GM18519 (cell line): ENCODE data around the gene RWDD3.

Experiments used
- ATAC-seq: cut with Tn5 transposase; IDR thresholded peaks from one replicate; pipeline ENCODE4 v1.9.1; 2021; ENCODE audit warnings: mild to moderate bottlenecking, moderate library complexity; ENCODE audit not compliant: unreplicated experiment, low FRiP score

RWDD3 gene

GRCh38 chr1:95281781-95282517 is 47.9 kb downstream of the RWDD3 start:
- no peak for ATAC-seq

GRCh38 chr1:95282518-95282895 is 48.5 kb downstream of the RWDD3 start:
- ATAC-seq, result no peak

- ATAC-seq, result no peak
These were observed 50.4 kb downstream of the RWDD3 start for GRCh38 chr1:95284420-95284819.

GRCh38 chr1:95286479-95286878 is 52.5 kb downstream of the RWDD3 start:
- ATAC-seq, result no peak

- no peak for ATAC-seq
These were observed 53.1 kb downstream of the RWDD3 start for GRCh38 chr1:95287081-95287480.

GRCh38 chr1:95287825-95288224 is 53.8 kb downstream of the RWDD3 start:
- no peak for ATAC-seq
